ENCODE measurements around the gene TRPC3. TPM values are rescaled to one million over a fixed set of nuclear protein-coding genes. Genes with fewer than 3 reads are reported as not detected.

Gene TRPC3
- total and polyA plus RNA-seq, 8 donors = 0.02 to 0.06 (median 0.04) TPM; not detected in 3

DNA sequence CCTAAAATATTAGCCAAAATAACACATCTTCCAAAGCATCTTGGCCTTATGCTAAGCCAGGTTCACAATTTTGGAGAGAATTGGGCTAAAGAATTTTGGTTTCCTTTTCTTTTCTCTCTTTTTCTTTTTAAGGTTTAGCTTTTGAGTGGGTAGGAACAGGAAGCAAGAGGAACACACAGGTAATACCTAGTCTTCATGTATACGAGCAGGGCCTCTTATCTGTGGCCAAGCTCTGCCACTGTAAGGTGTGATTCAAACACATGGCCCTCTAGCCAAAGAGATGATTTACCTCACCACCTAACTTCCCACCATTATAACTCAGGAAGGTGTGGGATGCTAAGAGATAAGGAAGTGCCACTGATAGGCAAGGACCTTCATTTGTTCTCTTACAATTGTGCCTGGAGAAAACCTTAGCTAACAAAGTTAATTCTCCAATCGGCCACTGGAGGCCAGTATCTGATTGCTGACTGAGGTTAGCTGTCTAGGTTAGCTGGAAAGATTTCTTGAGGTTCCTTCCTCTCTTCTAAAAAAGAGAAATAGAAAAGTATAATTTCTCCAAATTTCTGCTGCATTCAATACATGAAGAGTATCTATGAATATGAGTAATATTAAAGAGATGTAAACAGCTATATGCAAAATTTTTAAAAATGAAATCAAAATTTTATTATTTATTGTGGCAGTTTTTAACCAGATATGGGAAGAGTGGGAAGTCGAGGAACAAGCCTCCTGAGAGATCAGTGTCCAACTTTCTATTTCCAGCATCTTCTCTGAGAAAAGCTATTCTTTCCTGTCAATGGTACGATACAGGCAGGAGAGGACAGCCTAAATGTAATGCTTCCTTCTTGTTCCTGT lies 51.5 kb downstream of the TRPC3 start:
- WGBS, 2 donors = 42 to 51% methylated on average over 4 of the region's 4 CpGs
- no peaks in the 10 kb centered on the region for H3K36me3 ChIP-seq
- DNase-seq (peak in 2 of 6 donors; percentile 4 to 44), FAIRE-seq (no peak), ATAC-seq (peak in 3 of 4 donors; percentile 80 to 87 (median 84))
- TF ChIP-seq, protein P1, sequence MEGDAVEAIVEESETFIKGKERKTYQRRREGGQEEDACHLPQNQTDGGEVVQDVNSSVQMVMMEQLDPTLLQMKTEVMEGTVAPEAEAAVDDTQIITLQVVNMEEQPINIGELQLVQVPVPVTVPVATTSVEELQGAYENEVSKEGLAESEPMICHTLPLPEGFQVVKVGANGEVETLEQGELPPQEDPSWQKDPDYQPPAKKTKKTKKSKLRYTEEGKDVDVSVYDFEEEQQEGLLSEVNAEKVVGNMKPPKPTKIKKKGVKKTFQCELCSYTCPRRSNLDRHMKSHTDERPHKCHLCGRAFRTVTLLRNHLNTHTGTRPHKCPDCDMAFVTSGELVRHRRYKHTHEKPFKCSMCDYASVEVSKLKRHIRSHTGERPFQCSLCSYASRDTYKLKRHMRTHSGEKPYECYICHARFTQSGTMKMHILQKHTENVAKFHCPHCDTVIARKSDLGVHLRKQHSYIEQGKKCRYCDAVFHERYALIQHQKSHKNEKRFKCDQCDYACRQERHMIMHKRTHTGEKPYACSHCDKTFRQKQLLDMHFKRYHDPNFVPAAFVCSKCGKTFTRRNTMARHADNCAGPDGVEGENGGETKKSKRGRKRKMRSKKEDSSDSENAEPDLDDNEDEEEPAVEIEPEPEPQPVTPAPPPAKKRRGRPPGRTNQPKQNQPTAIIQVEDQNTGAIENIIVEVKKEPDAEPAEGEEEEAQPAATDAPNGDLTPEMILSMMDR (IDR thresholded peaks at IDR 0.05) = peak; percentile 26 to 56 (median 40)
- intact Hi-C loops (cut with DNase I) = no loop called here
- no peaks in the 10 kb centered on the region for H3K27me3 ChIP-seq
- no peak overlapping the region for H3K27ac ChIP-seq
- H3K9me3 ChIP-seq = no peaks in the 10 kb centered on the region
- H3K4me3 ChIP-seq = no peak overlapping the region
- H3K4me1 ChIP-seq = no peaks in the 10 kb centered on the region

DNA sequence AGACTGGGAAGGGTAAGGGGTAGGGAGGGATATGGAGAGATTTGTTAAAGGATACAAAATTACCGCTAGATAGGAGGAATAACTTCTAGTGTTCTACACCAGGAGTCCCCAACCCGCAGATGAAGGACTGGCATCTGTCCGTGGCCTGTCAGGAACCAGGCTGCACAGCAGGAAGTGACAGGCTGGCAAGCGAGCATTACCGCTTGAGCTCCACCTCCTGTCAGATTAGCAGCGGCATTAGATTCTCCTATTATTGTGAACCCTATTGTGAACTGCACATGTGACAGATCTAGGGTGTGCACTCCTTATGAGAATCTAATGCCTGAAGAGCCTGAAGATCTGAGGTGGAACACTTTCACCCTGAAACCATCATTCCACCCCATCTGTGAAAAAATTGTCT lies 53.7 kb downstream of the TRPC3 start:
- ATAC-seq (no peak), DNase-seq (no peak), FAIRE-seq (no peak)
- H3K4me1 ChIP-seq = no peaks in the 10 kb centered on the region
- H3K4me3 ChIP-seq = no peak overlapping the region
- no peaks in the 10 kb centered on the region for H3K9me3 ChIP-seq
- H3K27me3 ChIP-seq = peaks cover 0 to 4% (median 0%) of the 10 kb centered on the region in 4 donors
- H3K36me3 ChIP-seq = no peaks in the 10 kb centered on the region
- H3K27ac ChIP-seq = no peak overlapping the region
- WGBS, 2 donors = 22 to 23% methylated on average over 6 of the region's 6 CpGs
- intact Hi-C loops (cut with DNase I) = no loop called here
- TF ChIP-seq, protein P1 (IDR thresholded peaks at IDR 0.05) = no peak

DNA sequence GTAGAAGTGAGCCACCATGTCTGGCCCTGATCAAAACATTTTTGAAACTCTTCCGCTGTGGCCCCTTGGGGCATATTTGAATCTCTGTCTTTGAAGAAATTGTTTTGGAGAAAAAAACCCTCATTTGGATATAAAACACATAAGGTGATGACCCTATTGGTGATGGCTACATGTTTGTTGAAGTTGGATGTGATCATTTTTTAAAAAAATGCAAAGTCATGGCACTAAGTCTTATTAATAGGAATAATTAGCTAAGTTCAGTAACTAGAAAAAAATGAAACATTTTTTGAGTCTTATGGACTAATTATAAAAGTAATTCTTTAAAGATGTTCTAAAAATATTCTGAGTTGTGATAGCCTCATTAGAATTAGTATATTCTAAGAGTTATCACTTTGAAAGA lies 63.7 kb downstream of the TRPC3 start:
- WGBS, 2 donors = 92 to 95% methylated on average over 1 of the region's 1 CpG
- Histone ChIP-seq H3K9me3 (no peaks in the 10 kb centered on the region), H3K36me3 (no peaks in the 10 kb centered on the region), H3K27ac (no peak overlapping the region), H3K4me1 (no peaks in the 10 kb centered on the region), H3K4me3 (no peak overlapping the region), H3K27me3 (peaks cover 0 to 5% (median 0%) of the 10 kb centered on the region in 4 donors)
- DNase-seq = no peak
- intact Hi-C loops (cut with DNase I) = no loop called here
- TF ChIP-seq, protein P1 (IDR thresholded peaks at IDR 0.05) = no peak
- no peak for ATAC-seq
- FAIRE-seq = no peak

DNA sequence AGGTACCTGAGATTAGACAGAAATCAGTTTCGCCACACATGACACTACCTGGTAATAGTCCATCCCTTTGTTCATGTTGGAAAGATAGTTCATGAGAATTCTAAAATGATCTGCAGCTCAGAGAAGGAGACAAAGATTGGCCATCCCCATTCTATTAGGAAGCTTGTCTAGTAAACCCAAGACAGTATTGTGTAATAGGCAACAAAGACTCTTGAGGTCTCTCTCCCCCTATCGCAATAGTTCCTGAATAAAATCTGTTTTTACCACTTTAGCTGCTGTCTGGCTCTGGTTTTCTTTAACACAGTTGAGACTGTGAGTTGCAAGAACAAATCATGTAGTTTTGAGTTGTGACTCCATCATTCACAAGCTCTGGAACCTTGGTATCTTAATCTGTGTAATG lies 66.7 kb downstream of the TRPC3 start:
- H3K36me3 ChIP-seq = no peaks in the 10 kb centered on the region
- intact Hi-C loops (cut with DNase I) = no loop called here

More for the DNA sequence above, 66.7 kb downstream of the TRPC3 start:
- H3K9me3 ChIP-seq = no peaks in the 10 kb centered on the region
- H3K27me3 ChIP-seq = peaks cover 0 to 5% (median 0%) of the 10 kb centered on the region in 4 donors
- ATAC-seq (no peak), FAIRE-seq (no peak), DNase-seq (no peak)
- H3K4me3 ChIP-seq = no peak overlapping the region
- no peaks in the 10 kb centered on the region for H3K4me1 ChIP-seq
- WGBS, 2 donors = 85 to 90% methylated on average over 2 of the region's 2 CpGs
- TF ChIP-seq, protein P1 (IDR thresholded peaks at IDR 0.05) = no peak
- no peak overlapping the region for H3K27ac ChIP-seq
